CD14-positive monocyte (primary cell): ENCODE data around the gene ATP6V0B. TPM values are rescaled to one million over a fixed set of nuclear protein-coding genes. Genes with fewer than 3 reads are reported as not detected.

Experiments used
- DNase-seq, 3 donors: peaks; one replicate each; pipeline ENCODE4 v3.0.0-alpha.2; 2011 to 2022
- H2AFZ ChIP-seq: 2 replicates; pipeline ENCODE4 v1.6.0; 2012; ENCODE audit warnings: mild to moderate bottlenecking, low read depth, low read length, inconsistent platforms; ENCODE audit not compliant: insufficient read depth, poor library complexity, severe bottlenecking
- H3K27ac ChIP-seq, 2 donors: 1 replicate in 1 of 2; 2 replicates in 1 of 2; pipeline ENCODE4 v1.5.1; 2012 to 2013; ENCODE audit warnings: low read length in 2 of 2, control low read depth in 1 of 2, inconsistent platforms in 1 of 2, low read depth in 1 of 2, mild to moderate bottlenecking in 1 of 2
- H3K27me3 ChIP-seq, 2 donors: one replicate each; pipeline versions ENCODE4 v1.6.0 to v1.6.1; 2011 to 2013; ENCODE audit warnings: low read length in 2 of 2; ENCODE audit not compliant: control insufficient read depth in 2 of 2, insufficient read depth in 2 of 2
- H3K36me3 ChIP-seq, 2 donors: replicated peaks in 1 of 2; 1 replicate in 1 of 2; 2 replicates in 1 of 2; pipeline versions ENCODE4 v1.5.1 to v1.6.1; 2012 to 2013; ENCODE audit warnings: low read length in 2 of 2, control low read depth in 1 of 2, inconsistent platforms in 1 of 2, mild to moderate bottlenecking in 1 of 2; ENCODE audit not compliant: insufficient read depth in 2 of 2, control insufficient read depth in 1 of 2
- H3K4me1 ChIP-seq, 2 donors: 1 replicate in 1 of 2; 2 replicates in 1 of 2; pipeline versions ENCODE4 v1.5.1 to v1.6.1; 2012 to 2013; ENCODE audit warnings: low read length in 2 of 2, control low read depth in 1 of 2, inconsistent platforms in 1 of 2, mild to moderate bottlenecking in 1 of 2, moderate library complexity in 1 of 2; ENCODE audit not compliant: insufficient read depth in 2 of 2, control insufficient read depth in 1 of 2
- H3K4me2 ChIP-seq: replicated peaks from 2 replicates; pipeline ENCODE3; 2012; ENCODE audit warnings: low read length, moderate library complexity, mild to moderate bottlenecking; ENCODE audit not compliant: poor library complexity, severe bottlenecking; ENCODE audit errors: extremely low read depth
- H3K4me3 ChIP-seq, 3 experiments: fragments of 200-600 bp in 1 of 3; sonication (generic) in 1 of 3; replicated peaks in 1 of 3; 1 replicate in 2 of 3; 2 replicates in 1 of 3; pipeline ENCODE4 v1.5.1; 2011 to 2013; ENCODE audit warnings: low read length in 3 of 3, mild to moderate bottlenecking in 3 of 3, control low read depth in 2 of 3, low read depth in 2 of 3, inconsistent platforms in 1 of 3, moderate library complexity in 1 of 3
- H3K79me2 ChIP-seq: 2 replicates; pipeline ENCODE4 v1.6.0; 2012; ENCODE audit warnings: mild to moderate bottlenecking, control low read depth, inconsistent platforms, low read length, moderate library complexity; ENCODE audit not compliant: insufficient read depth
- H3K9ac ChIP-seq: 2 replicates; pipeline ENCODE4 v1.6.0; 2017; ENCODE audit warnings: low read length, mild to moderate bottlenecking; ENCODE audit not compliant: insufficient read depth, poor library complexity, severe bottlenecking
- H3K9me3 ChIP-seq, 2 donors: replicated peaks in 1 of 2; 1 replicate in 1 of 2; 2 replicates in 1 of 2; pipeline versions ENCODE4 v1.5.1 to v1.6.1; 2012 to 2013; ENCODE audit warnings: low read length in 2 of 2, control low read depth in 1 of 2; ENCODE audit not compliant: control insufficient read depth in 1 of 2, insufficient read depth in 1 of 2
- H4K20me1 ChIP-seq: 2 replicates; pipeline ENCODE4 v1.6.0; 2012; ENCODE audit warnings: mild to moderate bottlenecking, low read length, control low read depth, moderate library complexity; ENCODE audit not compliant: insufficient read depth
- H3K27ac Mint-ChIP-seq, 7 donors: one replicate each; pipeline ENCODE4 v1.8.0; 2020; ENCODE audit warnings: mild to moderate bottlenecking in 7 of 7, mixed read lengths in 7 of 7, moderate library complexity in 6 of 7, inconsistent platforms in 2 of 7
- H3K27me3 Mint-ChIP-seq, 3 donors: one replicate each; pipeline ENCODE4 v1.8.0; 2021 to 2022; ENCODE audit warnings: low read depth in 3 of 3, mild to moderate bottlenecking in 3 of 3, mixed read lengths in 3 of 3, moderate library complexity in 3 of 3, inconsistent platforms in 1 of 3
- H3K36me3 Mint-ChIP-seq, 2 donors: one replicate each; pipeline ENCODE4 v1.8.0; 2020; ENCODE audit warnings: mixed read lengths in 2 of 2, inconsistent platforms in 1 of 2, mild to moderate bottlenecking in 1 of 2
- H3K4me1 Mint-ChIP-seq: one replicate; pipeline ENCODE4 v1.8.0; 2020; ENCODE audit warnings: mild to moderate bottlenecking, mixed read lengths
- H3K4me3 Mint-ChIP-seq, 2 donors: one replicate each; pipeline ENCODE4 v1.8.0; 2020; ENCODE audit warnings: mild to moderate bottlenecking in 2 of 2, mixed read lengths in 2 of 2, moderate library complexity in 1 of 2
- H3K9me3 Mint-ChIP-seq, 7 donors: one replicate each; pipeline ENCODE4 v1.8.0; 2020 to 2022; ENCODE audit warnings: mixed read lengths in 7 of 7, mild to moderate bottlenecking in 6 of 7, moderate library complexity in 6 of 7, inconsistent platforms in 2 of 7
- CTCF ChIP-seq: fragments of 200-600 bp; IDR thresholded peaks from one replicate; pipeline ENCODE4 v1.8.0; 2022; ENCODE audit warnings: antibody characterized with exemption, mild to moderate bottlenecking
- WGBS: methylation state at CpG from one replicate; pipeline ENCODE4 v1.1.5; 2013; ENCODE audit warnings: missing lambda C conversion rate; ENCODE audit not compliant: insufficient coverage; 5-methylcytosine and 5-hydroxymethylcytosine counted together
- intact Hi-C, 2 donors: fragments of 100-400 bp; cut with micrococcal nuclease; formaldehyde crosslinking; loops; one replicate each; pipeline versions ENCODE4 v1.15.0 to v1.15.1; 2023
- polyA plus RNA-seq, 3 donors: library from polyadenylated mRNA; depleted of rRNA in 1 of 3; unstranded in 2 of 3; stranded (reverse) in 1 of 3; fragments of 300-500 nt in 2 of 3; fragments of >200 nt in 1 of 3; fragmentation: Illumina TruSeq in 2 of 3; gene quantifications; 1 replicate in 2 of 3; 2 replicates in 1 of 3; pipeline ENCODE4 v1.2.3, GENCODE V29; 2012 to 2021

Gene ATP6V0B
- polyA plus RNA-seq, 3 donors: 465 to 1,219 (median 954) TPM

- no peaks in the 10 kb centered on the region for H3K27me3 ChIP-seq
- H3K27ac ChIP-seq: no peak overlapping the region
- H3K36me3 ChIP-seq: peaks cover 52 to 76% of the 10 kb centered on the region in 2 donors
- intact Hi-C loops: no loop called here
- Mint-ChIP-seq H3K27me3 (no peaks in the 10 kb centered on the region), H3K9me3 (peaks cover 0 to 2% (median 0%) of the 10 kb centered on the region in 7 donors), H3K4me1 (no peaks in the 10 kb centered on the region), H3K4me3 (no peak overlapping the region), H3K36me3 (peaks cover 43 to 67% of the 10 kb centered on the region in 2 donors), H3K27ac (no peak overlapping the region)
- no peak overlapping the region for H2AFZ ChIP-seq
- DNase-seq: no peak
- no peak for TF ChIP-seq CTCF
- H3K79me2 ChIP-seq: no peaks in the 10 kb centered on the region
- H3K9me3 ChIP-seq: no peaks in the 10 kb centered on the region
- no peak overlapping the region for H3K9ac ChIP-seq
- no peaks in the 10 kb centered on the region for H3K4me1 ChIP-seq
- H3K4me3 ChIP-seq: no peak overlapping the region
- H4K20me1 ChIP-seq: peaks cover 4% of the 10 kb centered on the region
- no peak overlapping the region for H3K4me2 ChIP-seq
- 94% methylated on average over 7 of the region's 7 CpGs for WGBS
These were observed 17.2 kb upstream of the ATP6V0B start for GRCh38 chr1:43957407-43958040.

- no peaks in the 10 kb centered on the region for H3K4me1 Mint-ChIP-seq
- no peaks in the 10 kb centered on the region for H3K27me3 Mint-ChIP-seq
- Histone ChIP-seq H3K27me3 (no peaks in the 10 kb centered on the region), H3K9me3 (no peaks in the 10 kb centered on the region), H3K36me3 (peaks cover 59 to 84% of the 10 kb centered on the region in 2 donors), H3K79me2 (no peaks in the 10 kb centered on the region), H4K20me1 (no peaks in the 10 kb centered on the region), H3K4me2 (no peak overlapping the region), H2AFZ (no peak overlapping the region), H3K9ac (no peak overlapping the region), H3K4me1 (peaks cover 8 to 9% of the 10 kb centered on the region in 2 donors), H3K27ac (no peak overlapping the region), H3K4me3 (no peak overlapping the region)
- intact Hi-C loops: no loop called here
- H3K9me3 Mint-ChIP-seq: peaks cover 0 to 2% (median 0%) of the 10 kb centered on the region in 7 donors
- no peak for DNase-seq
- H3K36me3 Mint-ChIP-seq: peaks cover 43 to 59% of the 10 kb centered on the region in 2 donors
- peak overlapping the region in 1 of 7 donors; percentile 70 for H3K27ac Mint-ChIP-seq
- TF ChIP-seq CTCF: no peak
- H3K4me3 Mint-ChIP-seq: no peak overlapping the region
- 83% methylated on average over 1 of the region's 9 CpGs for WGBS
These were observed 16.2 kb upstream of the ATP6V0B start for GRCh38 chr1:43958351-43959255.
